GM23338 (cell line): ENCODE measurements around the gene MAP3K6. TPM values are rescaled to one million over a fixed set of nuclear protein-coding genes. Genes with fewer than 3 reads are reported as not detected.

ENCODE experiments used
- ATAC-seq: fragments of 200-7000 bp; cut with Tn5 transposase; 3 replicates; pipeline ENCODE4 v1.9.1; 2020
- DNase-seq: peaks from one replicate; pipeline ENCODE4 v3.0.0-alpha.2; 2015; ENCODE audit warnings: low spot score
- H2AFZ ChIP-seq: fragments of 200-600 bp; sonication (generic); 2 replicates; pipeline ENCODE4 v1.8.0; 2016; ENCODE audit warnings: antibody characterized with exemption, mild to moderate bottlenecking, moderate library complexity
- H3F3A ChIP-seq: fragments of 200-600 bp; sonication (generic); replicated peaks from 2 replicates; pipeline ENCODE4 v1.8.0; 2017; ENCODE audit warnings: antibody characterized with exemption, mixed run types, low read depth
- H3K27ac ChIP-seq: fragments of 200-600 bp; sonication (generic); 2 replicates; pipeline ENCODE4 v1.6.1; 2016; ENCODE audit warnings: low read depth
- H3K27me3 ChIP-seq: fragments of 200-600 bp; sonication (generic); 2 replicates; pipeline ENCODE4 v1.8.0; 2016; ENCODE audit warnings: mild to moderate bottlenecking, mixed run types, moderate library complexity; ENCODE audit not compliant: insufficient read depth
- H3K36me3 ChIP-seq: fragments of 200-600 bp; sonication (generic); 2 replicates; pipeline ENCODE4 v1.8.0; 2016; ENCODE audit warnings: mild to moderate bottlenecking; ENCODE audit not compliant: insufficient read depth
- H3K4me1 ChIP-seq: fragments of 200-600 bp; sonication (generic); 2 replicates; pipeline ENCODE4 v1.8.0; 2016; ENCODE audit warnings: mild to moderate bottlenecking, moderate library complexity; ENCODE audit not compliant: insufficient read depth
- H3K4me2 ChIP-seq: fragments of 200-600 bp; sonication (generic); 2 replicates; pipeline ENCODE4 v1.7.1; 2017; ENCODE audit warnings: mixed run types
- H3K4me3 ChIP-seq: fragments of 200-600 bp; sonication (generic); 2 replicates; pipeline ENCODE4 v1.6.1; 2016; ENCODE audit warnings: mixed run types
- H3K79me2 ChIP-seq: fragments of 200-600 bp; sonication (generic); replicated peaks from 2 replicates; pipeline ENCODE4 v1.8.0; 2017; ENCODE audit warnings: mild to moderate bottlenecking; ENCODE audit not compliant: insufficient read depth
- H3K9me2 ChIP-seq: fragments of 200-600 bp; sonication (generic); 2 replicates; pipeline ENCODE4 v1.8.0; 2017; ENCODE audit not compliant: insufficient read depth
- H4K20me1 ChIP-seq: fragments of 200-600 bp; sonication (generic); replicated peaks from 2 replicates; pipeline ENCODE4 v1.8.0; 2017; ENCODE audit warnings: mild to moderate bottlenecking; ENCODE audit not compliant: insufficient read depth
- H3K27ac Mint-ChIP-seq: 2 replicates; pipeline ENCODE4 v1.8.0; 2020; ENCODE audit warnings: inconsistent platforms, mild to moderate bottlenecking, moderate library complexity, mixed read lengths
- H3K27me3 Mint-ChIP-seq: 3 replicates; pipeline ENCODE4 v1.8.0; 2022; ENCODE audit warnings: low read depth, mild to moderate bottlenecking, moderate library complexity, mixed read lengths, inconsistent platforms; ENCODE audit not compliant: insufficient read depth, poor library complexity
- H3K36me3 Mint-ChIP-seq: 3 replicates; pipeline ENCODE4 v1.8.0; 2021; ENCODE audit warnings: low read depth, mild to moderate bottlenecking, inconsistent platforms, moderate library complexity, mixed read lengths
- H3K4me1 Mint-ChIP-seq: 3 replicates; pipeline ENCODE4 v1.8.0; 2020; ENCODE audit warnings: mild to moderate bottlenecking, inconsistent platforms, mixed read lengths
- H3K4me3 Mint-ChIP-seq: 3 replicates; pipeline ENCODE4 v1.8.0; 2021; ENCODE audit warnings: moderate library complexity, mild to moderate bottlenecking, inconsistent platforms, mixed read lengths
- H3K9me3 Mint-ChIP-seq: 3 replicates; pipeline ENCODE4 v1.8.0; 2020; ENCODE audit warnings: moderate library complexity, mild to moderate bottlenecking, inconsistent platforms, mixed read lengths
- CREB1 ChIP-seq: fragments of 250-450 bp; sonication (Bioruptor Pico); IDR thresholded peaks from 2 replicates; pipeline ENCODE4 v1.5.0; 2020; ENCODE audit warnings: low read depth, mild to moderate bottlenecking, moderate library complexity
- ETS1 ChIP-seq: IDR thresholded peaks from 2 replicates; pipeline ENCODE4 v1.6.1; 2016; ENCODE audit warnings: antibody characterized with exemption
- EZH2 ChIP-seq: fragments of 200-600 bp; sonication (generic); IDR thresholded peaks from one replicate; pipeline ENCODE4 v1.8.0; 2017; ENCODE audit warnings: antibody characterized with exemption, mild to moderate bottlenecking, low read depth; ENCODE audit not compliant: unreplicated experiment
- POLR2AphosphoS5 ChIP-seq: IDR thresholded peaks from 2 replicates; pipeline ENCODE4 v1.6.1; 2016; ENCODE audit warnings: antibody characterized with exemption, low read depth
- REST ChIP-seq: IDR thresholded peaks from one replicate; pipeline ENCODE4 v1.6.1; 2018; ENCODE audit warnings: antibody characterized with exemption; ENCODE audit not compliant: unreplicated experiment
- STAT1 ChIP-seq: IDR thresholded peaks from one replicate; pipeline ENCODE4 v1.6.1; 2016; ENCODE audit warnings: antibody characterized with exemption; ENCODE audit not compliant: unreplicated experiment
- ZNF331 ChIP-seq: fragments of 250-450 bp; sonication (Bioruptor Pico); IDR thresholded peaks from 2 replicates; pipeline ENCODE4 v1.5.0; 2020; ENCODE audit warnings: low read depth, mild to moderate bottlenecking, moderate library complexity
- polyA plus RNA-seq: library from polyadenylated mRNA; unstranded; fragments of >200 nt; fragmentation: Nextera tagmentation; extraction: Ambion mirVana; gene quantifications from 2 replicates; pipeline ENCODE4 v1.2.1, GENCODE V29; 2016
- total RNA-seq: library from RNA; depleted of rRNA; stranded (reverse); fragments of >200 nt; shearing (Covaris generic); gene quantifications from 2 replicates; pipeline ENCODE4 v1.2.3, GENCODE V29; 2014

Gene MAP3K6
- total and polyA plus RNA-seq, 2 experiments from 2014 or later: 8.2 to 10.6 TPM

- peaks cover 23% of the 10 kb centered on the region for H3K27me3 Mint-ChIP-seq
- peak overlapping the region; percentile 85; the same call in 1 of the 2 replicates for H2AFZ ChIP-seq
- H3K4me2 ChIP-seq: peak overlapping the region; percentile 91
- peak overlapping the region; percentile 63 for H3K4me3 ChIP-seq
- no peaks in the 10 kb centered on the region for H3K36me3 ChIP-seq
- H3K79me2 ChIP-seq: peaks cover 7% of the 10 kb centered on the region
- H3K27ac Mint-ChIP-seq: no peak overlapping the region
- H3K36me3 Mint-ChIP-seq: peaks cover 9% of the 10 kb centered on the region
- DNase-seq (peak; percentile 87), ATAC-seq (peak; percentile 57)
- peaks cover 8% of the 10 kb centered on the region; the same call in 1 of the 2 replicates for H3K27me3 ChIP-seq
- peaks cover 10% of the 10 kb centered on the region; the same call in 1 of the 2 replicates for H3K4me1 ChIP-seq
- H3K27ac ChIP-seq: no peak overlapping the region
- H4K20me1 ChIP-seq: no peaks in the 10 kb centered on the region; the same call in 1 of the 2 replicates
- H3F3A ChIP-seq: peaks cover 7% of the 10 kb centered on the region
- H3K9me2 ChIP-seq: no peaks in the 10 kb centered on the region
- peak overlapping the region; percentile 78 for H3K4me3 Mint-ChIP-seq
- H3K9me3 Mint-ChIP-seq: no peaks in the 10 kb centered on the region; the same call in 1 of the 3 replicates
- peaks cover 16% of the 10 kb centered on the region for H3K4me1 Mint-ChIP-seq
- TF ChIP-seq POLR2AphosphoS5 (peak; percentile 27; the same call in 1 of the 2 replicates), ETS1 (no peak), CREB1 (peak; percentile 50)
These were observed 17.6 kb downstream of the MAP3K6 start for GRCh38 chr1:27348861-27349783.

GRCh38 chr1:27346991-27347624 is 19.7 kb downstream of the MAP3K6 start:
- peaks cover 22% of the 10 kb centered on the region; the same call in 1 of the 2 replicates for H3K4me1 ChIP-seq
- Mint-ChIP-seq H3K9me3 (no peaks in the 10 kb centered on the region; the same call in 1 of the 3 replicates), H3K4me1 (peaks cover 29% of the 10 kb centered on the region), H3K27me3 (peaks cover 27% of the 10 kb centered on the region), H3K27ac (no peak overlapping the region), H3K4me3 (no peak overlapping the region), H3K36me3 (peaks cover 9% of the 10 kb centered on the region)
- peaks cover 8% of the 10 kb centered on the region; the same call in 1 of the 2 replicates for H3K27me3 ChIP-seq
- H2AFZ ChIP-seq: no peak overlapping the region
- H3K4me2 ChIP-seq: no peak overlapping the region
- no peak overlapping the region for H3K4me3 ChIP-seq
- H3K9me2 ChIP-seq: no peaks in the 10 kb centered on the region
- peaks cover 7% of the 10 kb centered on the region for H3K79me2 ChIP-seq
- TF ChIP-seq ETS1 (no peak), STAT1 (no peak), CREB1 (no peak), ZNF331 (CRISPR knock-in tag) (no peak), REST (no peak), EZH2 (no peak)
- H3K27ac ChIP-seq: no peak overlapping the region
- no peaks in the 10 kb centered on the region for H3K36me3 ChIP-seq
- H3F3A ChIP-seq: peaks cover 12% of the 10 kb centered on the region; the same call in 1 of the 2 replicates
- DNase-seq: no peak
- ATAC-seq: no peak
- H4K20me1 ChIP-seq: no peaks in the 10 kb centered on the region; the same call in 1 of the 2 replicates
